RPMI7951 (cell line): ENCODE measurements around the gene ISM2. TPM values are rescaled to one million over a fixed set of nuclear protein-coding genes. Genes with fewer than 3 reads are reported as not detected.
"Not testable (repeated sequence)": the region's sequence is repeated elsewhere in the genome, so short reads cannot be mapped to it uniquely, and the experiment has no call there.

ENCODE experiments used
- DNase-seq: peaks from one replicate; pipeline ENCODE4 v3.0.0-alpha.2; 2012; ENCODE audit warnings: low read depth
- total RNA-seq: library from RNA; depleted of rRNA; stranded (reverse); fragments of >200 nt; shearing (Covaris generic); gene quantifications from 2 replicates; pipeline ENCODE4 v1.2.3, GENCODE V29; 2014; rRNA removed

Gene ISM2
- total RNA-seq, result under 0.01 TPM in 1 of 2 replicates, not detected in the other

DNA sequence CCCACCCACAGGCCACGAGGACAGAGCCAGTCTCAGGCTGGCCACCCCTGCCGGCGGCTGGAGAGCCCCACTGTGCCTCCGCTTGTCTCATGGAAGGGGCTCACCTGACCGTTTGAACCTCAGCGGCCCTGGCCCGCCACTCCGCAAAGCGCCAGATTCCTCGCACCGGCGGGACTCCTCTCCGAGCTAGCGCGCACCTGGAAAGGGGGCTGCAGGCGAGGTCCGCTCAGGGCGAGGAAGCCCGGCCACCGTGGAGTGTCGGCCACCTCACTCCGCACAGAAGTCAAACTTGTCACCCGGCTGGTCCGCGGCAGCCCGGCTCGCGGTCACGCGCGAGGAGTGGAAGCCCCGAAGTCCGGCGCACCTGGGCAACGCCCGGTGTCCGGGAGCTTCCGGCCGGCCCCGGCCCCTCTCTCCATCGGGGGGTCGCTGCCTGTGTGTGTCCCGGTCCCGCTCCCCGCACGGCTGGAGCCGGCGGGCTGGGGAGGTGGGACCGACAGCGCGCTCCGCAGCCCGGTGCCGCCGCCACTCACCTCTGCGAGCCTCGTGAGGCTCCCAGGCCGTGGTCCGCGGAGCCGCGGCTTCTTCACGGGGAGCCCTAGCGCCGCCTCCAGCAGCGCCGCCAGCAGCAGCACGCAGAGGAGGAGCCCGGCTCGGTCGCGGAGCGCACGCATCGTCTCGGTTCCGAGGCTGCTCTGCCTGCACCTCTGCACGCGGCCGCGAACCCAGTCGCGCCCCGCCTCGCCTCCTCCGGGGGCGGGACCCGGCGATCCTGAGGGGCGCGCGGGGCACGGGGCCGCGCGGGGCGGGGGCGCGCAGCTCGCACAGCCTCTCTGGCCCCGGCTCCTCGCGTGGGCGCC is at the start of gene ISM2:
Gene ISM2, minus strand, starts transcription at position 697 of the 860 bp plus-strand sequence. Its CDS starts 23 bp downstream, at position 674.
- peak; percentile 25 for DNase-seq

DNA sequence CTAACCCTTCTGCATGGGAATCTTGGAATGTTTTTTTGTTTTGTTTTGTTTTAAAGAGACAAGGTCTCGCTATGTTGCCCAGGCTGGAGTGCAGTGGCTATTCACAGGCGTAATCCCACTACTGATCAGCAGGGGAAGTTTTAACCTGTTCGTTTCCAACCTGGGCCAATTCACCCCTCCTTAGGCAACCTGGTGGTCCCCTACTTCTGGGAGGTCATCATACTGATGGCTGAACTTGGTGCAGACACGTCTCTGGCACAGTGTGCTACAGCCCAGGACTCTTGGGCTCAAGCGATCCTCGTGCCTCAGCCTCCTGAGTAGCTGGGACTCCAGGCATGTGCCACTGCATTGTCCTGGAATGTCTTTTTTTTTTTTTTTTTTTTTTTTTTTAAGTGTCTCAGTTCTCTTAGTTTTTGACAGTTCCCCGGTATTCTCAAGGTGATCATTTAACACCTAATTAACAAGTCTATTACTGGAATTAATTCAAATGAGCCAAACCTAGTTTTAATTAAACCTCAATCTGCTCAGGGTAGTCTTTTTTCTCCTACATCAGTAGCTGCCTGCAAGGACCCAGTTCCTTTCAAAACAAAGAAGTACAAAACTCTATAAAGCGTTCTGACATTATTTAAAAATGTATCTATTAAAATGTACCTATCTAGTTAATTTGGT is 49.0 kb upstream of the ISM2 start:
- DNase-seq, result no peak

DNA sequence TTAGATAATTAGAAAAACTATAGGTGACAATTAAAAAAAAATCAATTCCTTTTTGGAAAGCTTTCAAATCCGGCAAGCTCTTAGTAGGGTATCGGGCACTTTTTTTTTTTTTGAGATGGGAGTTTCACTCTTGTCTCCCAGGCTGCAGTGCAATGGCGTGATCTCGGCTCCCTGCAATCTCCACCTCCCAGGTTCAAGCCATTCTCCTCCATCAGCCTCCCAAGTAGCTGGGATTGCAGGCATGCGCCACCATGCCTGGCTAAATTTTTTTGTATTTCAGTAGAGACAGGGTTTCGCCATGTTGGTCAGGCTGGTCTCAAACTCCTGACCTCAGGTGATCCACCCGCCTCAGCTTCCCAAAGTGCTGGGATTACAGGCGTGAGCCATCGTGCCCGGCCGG is 46.6 kb upstream of the ISM2 start:
- DNase-seq, result not testable (repeated sequence)

DNA sequence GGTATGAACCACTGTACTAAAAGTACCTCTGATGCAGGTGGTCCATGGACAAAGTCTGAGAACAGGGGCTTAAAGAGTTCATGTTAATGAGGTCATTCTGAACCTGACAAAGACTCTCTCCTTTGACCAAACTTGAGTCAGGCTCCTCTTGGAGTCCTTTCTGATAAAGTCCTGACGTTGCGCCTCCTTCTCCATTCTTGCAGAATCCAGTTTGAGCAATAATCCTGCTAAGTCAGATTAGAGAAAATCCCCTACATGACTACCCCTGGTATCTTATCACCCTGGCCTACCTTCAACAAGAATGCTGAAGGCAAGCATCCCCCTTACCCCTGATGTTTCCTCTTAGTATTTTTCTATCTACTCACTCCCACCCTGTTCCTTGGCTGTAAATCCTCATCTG is 46.0 kb upstream of the ISM2 start:
- DNase-seq, result no peak

DNA sequence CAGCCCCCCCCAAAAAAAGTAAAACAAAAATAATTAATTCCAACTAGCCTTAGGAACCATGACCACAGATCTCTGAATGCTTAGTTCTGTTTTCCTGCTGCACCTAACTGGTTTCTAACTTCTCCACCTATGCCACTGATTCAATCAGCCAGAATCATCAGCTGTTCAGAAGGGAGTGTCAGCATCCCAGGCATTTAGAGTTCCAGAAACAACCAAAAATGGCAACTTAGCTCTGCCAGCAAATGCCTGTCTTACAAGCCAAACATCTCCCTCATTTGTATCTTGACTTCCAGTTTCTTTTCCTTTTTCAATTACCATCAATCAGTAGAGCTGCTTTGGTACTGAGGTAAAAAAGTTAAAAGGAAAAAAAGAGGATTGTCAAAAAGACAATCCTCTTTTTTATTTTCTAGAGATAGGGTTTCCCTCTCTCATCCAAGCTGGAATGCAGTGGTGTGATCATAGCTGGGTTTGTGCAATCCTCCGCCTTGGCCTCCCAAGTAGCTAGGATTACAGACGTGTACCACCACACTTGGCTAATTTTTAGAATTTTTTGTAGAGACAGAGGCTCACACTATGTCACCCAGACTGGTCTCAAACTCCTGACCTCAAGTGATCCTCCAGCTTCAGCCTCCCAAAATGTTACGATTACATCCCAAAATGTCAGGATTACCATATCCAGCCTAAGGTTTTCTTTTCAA is 45.2 kb upstream of the ISM2 start:
- DNase-seq, result no peak

DNA sequence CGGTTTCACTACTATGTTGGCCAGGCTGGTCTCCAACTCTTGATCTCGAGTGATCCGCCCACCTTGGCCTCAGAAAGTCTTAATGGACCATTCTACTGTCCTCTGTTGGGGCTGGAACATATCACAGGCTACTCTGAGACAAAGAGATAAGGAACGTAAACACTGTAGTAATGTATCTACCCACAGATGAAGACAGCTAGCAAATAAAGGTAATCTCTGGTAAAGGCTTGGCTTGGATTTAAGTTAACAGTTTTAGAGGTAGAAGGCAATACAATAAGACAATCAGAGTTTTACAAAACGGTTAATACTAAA is 44.6 kb upstream of the ISM2 start:
- no peak for DNase-seq

DNA sequence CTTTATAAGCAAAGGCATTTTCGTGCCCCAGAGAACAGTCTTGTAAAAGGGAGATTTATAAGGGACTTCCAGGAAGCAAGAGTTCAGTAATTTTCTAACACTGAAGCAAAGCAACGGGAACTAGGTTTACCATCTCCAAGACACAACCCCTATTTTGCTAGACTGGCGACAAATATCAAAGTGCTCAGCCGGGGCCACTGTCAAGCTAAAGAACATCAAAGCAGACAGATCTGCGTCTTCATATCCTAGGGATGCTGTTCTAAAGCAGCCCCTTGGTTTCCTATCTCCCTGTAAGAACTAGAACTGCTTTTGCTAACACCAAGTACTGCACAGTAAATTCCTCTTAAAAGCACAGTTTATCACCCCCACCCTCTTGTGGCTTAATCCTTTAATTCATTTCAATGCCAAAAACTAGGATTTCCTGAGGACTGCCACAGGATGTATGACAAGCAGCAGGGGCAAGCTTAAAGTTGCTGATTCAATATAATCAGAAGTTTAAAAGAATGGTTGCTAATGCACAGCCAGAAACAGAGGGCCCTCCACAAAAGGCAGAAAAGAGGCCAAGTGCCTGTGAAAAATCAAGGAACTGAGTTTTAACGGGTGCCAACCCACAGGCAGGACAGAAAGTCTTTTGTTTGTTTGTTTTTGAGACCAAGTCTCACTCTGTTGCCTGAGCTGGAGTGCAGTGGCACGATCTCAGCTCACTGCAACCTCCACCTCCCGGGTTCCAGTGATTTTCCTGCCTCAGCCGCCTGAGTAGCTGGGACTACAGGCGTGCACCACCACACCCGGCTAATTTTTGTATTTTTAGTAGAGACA is 44.0 kb upstream of the ISM2 start:
- no peak for DNase-seq

DNA sequence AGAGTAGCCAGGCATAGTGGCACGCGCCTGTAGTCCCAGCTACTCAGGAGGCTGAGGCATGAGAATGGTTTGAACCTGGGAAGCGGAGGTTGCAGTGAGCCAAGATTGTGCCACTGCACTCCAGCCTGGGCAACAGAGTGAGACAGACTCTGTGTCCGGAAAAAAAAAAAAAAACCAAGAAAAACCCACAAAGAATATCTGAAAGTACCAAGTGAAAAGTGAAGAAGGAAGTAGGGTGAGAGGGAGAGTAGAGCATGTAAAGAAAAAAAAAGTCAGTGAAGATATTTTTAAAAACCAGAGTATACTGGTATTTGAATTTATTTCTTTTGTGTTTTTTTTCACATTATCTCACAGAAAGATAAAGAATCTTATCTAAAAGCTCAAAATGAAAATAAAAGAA is 43.3 kb upstream of the ISM2 start:
- DNase-seq, result no peak

DNA sequence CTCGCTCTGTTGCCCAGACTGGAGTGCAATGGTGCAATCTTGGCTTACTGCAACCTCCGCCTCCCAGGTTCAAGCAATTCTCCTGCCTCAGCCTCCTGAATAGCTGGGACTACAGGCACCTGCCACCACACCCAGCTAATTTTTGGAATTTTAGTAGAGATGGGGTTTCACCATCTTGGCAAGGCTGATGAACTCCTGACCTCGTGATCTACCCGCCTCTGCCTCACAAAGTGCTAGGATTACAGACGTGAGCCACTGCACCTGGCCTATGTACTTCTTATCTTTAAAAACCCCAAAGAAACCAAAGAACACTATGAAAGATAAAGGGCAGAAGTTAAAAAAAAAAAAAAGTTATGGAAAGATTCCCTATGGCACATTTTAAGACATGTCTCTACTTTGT is 38.3 kb upstream of the ISM2 start:
- not testable (repeated sequence) for DNase-seq

DNA sequence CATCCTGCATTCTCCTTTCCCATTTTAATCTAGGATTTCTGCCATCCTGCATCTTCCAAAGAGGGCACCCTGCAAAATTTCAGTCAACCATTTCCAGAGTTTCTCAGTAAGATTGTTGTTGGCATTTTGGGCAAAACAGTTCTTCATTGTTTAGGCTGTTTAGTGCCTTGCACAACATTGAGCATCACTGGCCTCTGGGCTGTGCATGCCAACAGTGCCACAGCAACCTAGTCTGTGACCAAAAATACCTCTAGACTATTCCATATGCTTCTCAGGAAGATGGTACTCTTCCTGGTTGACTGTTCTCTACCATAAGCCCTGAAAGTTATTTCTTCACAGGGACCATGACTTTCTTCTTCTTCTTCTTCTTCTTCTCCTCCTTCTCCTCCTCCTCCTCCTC is 32.5 kb upstream of the ISM2 start:
- no peak for DNase-seq

DNA sequence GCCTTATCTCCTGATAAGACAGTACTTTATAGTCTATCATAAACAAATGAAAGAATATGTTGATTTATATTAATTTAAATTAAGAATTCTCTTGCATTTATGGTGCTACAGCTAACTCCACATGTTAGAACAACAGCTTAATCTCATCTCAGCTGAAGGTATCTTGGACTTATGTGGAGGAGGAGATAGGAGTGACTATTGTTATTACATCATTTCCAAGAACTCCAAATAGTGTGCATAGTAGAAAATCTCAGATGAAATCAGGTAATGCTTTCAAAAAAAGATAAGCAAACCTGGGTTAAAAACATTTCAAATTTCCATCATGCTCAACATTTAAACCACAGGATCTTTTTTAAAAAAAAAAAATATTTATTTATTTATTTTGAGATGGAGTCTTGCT is 31.3 kb upstream of the ISM2 start:
- no peak for DNase-seq

DNA sequence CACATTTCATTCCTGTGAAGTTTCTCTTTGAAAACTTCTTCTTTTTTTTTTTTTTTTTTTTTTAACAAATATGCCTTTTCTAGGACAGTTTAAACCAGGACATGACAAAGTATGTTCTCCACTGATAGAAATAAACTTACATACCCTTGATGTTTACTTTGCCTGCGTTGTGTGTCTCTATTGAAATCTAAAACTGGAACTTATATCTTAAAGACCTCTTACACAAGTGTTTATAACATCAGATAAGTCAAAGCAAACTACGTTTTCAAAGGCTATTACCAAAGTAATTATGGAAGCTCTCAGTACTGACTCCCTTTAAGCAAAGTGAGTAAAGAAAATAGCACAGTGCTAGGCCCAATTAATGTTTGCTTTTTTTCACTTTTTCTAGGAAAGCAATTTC is 30.6 kb upstream of the ISM2 start:
- DNase-seq, result no peak

DNA sequence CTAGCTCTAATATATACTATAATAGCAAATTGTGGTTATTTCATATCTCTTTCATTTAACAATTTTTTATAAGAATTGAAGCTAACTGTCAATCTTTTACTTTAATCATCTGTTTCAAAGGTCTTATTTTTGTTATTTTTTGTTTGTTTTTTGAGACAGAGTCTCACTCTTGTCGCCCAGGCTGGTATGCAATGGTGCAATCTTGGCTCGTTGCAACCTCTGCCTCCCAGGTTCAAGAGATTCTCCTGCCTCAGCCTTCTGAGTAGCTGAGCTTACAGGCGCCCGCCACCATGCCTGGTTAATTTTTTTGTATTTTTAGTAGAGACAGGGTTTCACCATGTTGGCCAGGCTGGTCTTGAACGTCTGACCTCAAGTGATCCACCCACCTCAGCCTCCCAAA is 30.1 kb upstream of the ISM2 start:
- DNase-seq, result not testable (repeated sequence)

DNA sequence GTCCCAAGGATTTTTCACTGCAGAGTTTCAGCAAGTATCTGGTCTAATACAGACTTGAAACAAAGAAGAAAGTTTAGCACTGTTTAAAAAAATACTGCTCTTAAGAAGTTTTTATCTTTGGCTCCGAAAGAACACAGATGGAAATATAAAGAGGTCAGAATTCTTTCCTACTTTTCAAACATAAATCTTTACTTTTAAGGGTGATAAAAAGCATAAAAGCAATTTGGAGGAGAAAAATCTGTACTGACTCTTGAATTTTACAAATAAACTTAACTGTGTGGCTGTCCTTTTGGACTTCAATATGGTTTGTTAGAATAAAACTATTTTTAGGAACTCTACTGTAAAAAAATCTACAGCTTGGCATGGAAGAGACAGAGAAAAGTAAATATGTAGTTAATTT is 27.6 kb upstream of the ISM2 start:
- no peak for DNase-seq

DNA sequence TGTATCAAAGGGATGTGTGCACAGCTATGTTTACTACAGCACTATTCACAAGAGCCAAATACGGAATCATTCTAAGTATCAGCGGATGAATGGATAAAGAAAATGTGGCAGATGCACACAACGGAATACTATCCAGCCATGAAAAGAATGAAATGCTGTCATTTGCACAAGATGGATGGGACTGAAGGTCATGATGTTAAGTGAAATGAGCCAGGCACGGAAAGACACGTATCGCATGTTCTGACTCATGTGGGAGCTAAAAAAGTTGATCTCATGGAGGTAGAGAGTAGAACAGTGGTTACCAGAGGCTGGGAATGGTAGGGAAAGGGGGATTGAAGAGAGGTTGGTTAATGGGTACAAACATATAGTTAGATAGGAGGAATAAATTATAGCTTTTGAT is 25.9 kb upstream of the ISM2 start:
- no peak for DNase-seq

DNA sequence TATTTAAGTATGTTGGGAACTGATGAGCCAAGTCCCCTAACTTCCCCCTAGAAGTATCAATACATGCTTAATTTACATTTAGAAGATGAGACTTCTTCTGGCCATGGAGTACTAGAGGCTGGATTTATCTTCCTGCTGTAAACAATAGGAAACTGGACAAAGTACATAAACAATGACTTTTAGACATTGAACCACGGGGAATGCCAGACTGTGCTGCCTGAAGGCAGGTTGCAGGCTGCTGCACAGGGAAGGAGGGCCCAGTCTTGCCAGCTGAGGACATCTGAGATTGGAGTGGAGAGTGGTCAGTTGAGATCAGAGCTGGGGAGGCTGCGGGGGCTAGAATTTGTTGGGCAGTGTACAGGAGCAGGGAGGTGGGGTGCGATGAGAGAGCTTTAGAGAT is 24.5 kb upstream of the ISM2 start:
- no peak for DNase-seq

DNA sequence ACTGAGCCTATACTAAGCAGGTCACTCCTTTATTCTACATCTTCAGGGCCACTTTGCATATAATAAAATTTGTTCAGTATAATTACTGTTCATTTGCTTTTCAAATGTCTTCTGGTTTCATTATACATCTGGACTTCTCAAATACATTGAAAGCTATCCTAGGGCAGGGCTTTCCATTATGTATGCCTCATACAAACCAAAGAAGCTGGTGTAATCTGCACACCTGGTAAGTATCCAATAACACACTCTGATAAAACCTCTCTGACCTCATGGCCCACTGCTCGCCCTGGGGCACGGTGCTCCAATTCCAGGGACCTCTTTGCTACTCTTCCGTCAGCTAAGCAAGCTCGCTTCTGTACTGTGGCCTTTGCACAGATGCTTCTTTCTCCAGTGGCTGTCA is 21.9 kb upstream of the ISM2 start:
- DNase-seq, result no peak

DNA sequence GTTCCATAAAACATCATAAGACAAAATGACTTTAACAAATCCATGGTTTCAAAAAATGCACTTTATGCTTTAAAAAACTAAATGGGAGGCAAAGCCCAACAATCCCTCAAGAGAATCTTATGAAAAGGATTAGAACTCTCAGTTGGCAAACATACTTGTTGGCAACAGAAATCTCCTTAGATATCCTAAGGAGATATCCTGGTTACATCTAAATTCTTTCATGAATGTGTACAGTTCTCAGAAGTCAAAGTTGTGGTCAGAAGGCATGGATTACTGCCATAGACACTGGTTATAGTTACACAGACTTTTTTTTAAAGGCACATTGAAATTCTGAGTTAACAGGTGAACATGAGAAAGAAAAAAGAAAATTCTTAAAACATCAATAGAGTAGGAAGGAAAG is 17.5 kb upstream of the ISM2 start:
- DNase-seq, result no peak

DNA sequence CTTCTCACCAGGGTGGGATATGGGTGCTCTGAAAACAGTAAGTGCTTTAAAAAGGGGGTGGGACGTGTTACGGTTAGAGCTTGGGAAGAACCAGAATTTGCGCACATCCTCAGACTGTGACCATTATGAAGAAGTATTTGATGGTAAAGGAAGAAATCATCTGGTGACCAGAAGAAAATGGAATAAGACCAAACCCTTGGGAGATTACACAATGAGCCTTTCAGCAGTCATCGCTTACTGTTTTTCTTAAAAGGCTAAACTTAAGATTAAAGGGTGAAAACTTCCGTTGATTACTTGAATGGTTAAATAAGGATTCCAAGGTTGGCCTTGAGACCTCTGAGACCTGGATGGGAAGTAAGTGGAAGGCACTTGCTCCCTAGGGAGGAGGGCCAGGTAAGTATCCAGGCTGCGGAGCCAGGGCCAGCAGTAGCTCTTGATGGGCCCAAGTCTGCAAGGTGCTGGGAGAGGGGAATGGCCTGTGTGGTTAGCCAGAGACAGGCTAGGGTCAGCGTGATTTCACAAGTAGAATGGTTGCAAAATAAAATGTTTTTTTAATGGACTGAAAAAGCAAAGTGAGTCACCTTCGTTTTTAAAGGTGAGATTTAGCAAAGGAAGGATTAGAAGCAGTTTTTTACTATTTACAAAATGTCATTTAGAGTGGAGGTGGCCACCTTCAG is 13.0 kb upstream of the ISM2 start:
- no peak for DNase-seq

DNA sequence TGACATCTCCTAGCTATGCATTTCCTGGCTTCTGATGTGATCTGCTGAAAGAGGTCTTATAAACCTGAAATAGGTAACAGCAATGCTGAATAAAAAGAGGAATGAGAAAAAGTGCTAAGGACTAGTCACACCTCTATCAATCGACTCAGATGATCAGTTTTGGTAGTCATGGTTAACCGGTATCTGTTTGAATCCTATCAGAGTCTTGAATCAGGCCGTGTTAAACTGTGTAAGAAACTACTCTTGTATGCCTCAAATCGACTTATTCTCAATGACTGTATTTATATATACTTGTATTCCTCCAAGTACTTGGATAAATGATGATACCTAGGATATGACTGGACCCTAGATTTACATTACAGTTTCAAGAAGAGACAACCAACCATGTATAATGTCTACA is 10.8 kb upstream of the ISM2 start:
- DNase-seq, result no peak

DNA sequence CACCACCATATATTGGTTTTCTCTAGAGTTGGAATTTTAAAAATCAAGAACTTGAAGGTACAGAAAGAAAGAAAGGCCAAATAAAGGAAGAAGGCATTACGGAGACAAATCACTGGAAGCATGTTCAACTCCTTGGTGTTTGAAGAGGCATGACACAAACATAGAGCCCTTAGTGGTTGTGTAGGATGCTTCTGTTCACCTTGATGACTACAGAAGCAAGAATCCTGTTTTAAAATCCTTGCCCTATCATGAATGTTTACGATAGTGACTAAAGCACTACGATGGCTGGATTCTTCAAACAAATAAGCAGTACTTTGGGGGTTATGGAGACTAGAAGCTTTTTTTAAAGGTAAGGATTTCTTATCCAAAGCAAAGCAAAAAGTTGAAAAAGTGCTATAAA is 10.3 kb upstream of the ISM2 start:
- no peak for DNase-seq
